GM18499 (cell line): ENCODE measurements around the gene ADH6.
"Not testable (repeated sequence)": the region's sequence is repeated elsewhere in the genome, so short reads cannot be mapped to it uniquely, and the experiment has no call there.

Experiments used
- ATAC-seq: cut with Tn5 transposase; IDR thresholded peaks from one replicate; pipeline ENCODE4 v1.9.1; 2021; ENCODE audit warnings: moderate number of reproducible peaks; ENCODE audit not compliant: insufficient read depth, unreplicated experiment

The ADH6 gene

DNA sequence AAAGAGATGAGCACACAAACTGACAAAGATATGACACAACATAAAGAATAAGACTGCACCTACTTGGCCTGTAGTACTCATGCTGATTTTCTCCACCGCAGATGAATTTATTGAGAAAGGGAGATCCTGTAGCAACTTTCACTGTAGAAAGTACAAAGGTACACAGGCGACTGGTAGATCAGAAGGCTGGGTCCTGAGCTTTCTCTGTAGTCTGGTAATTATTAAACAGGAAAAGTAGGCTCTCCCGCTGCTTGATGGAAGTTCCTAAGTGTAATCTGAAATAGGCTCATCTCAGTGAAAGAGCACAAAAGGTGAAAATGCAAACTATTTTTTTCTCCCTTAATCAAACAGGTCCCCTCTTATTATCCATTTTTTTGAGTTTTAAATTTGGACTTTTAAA is at the start of gene ADH6:
TSS of gene ADH6 (minus strand) at position 175 of the 400 bp plus-strand sequence. CDS start at position 81, 94 bp downstream.
- ATAC-seq, result no peak

DNA sequence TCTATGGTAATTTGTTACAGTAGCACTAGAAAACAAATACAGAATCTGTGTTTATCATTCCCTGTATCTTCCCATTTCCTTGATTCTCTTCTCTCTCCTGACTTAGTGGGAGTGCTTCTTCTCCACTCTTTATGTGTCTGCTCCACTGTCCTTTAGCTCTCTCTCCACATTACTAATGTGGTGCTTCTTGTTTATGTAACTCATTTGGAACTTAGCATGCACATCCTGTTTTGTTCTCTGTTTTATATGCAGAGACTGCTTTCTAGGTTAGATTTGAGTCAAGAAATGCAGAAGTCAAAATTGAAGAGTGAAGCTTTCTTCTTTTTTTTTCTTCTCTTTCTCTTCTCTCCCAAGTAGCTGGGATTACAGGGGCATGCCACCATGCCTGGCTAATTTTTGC is 45.9 kb upstream of the ADH6 start:
- ATAC-seq, result no peak

DNA sequence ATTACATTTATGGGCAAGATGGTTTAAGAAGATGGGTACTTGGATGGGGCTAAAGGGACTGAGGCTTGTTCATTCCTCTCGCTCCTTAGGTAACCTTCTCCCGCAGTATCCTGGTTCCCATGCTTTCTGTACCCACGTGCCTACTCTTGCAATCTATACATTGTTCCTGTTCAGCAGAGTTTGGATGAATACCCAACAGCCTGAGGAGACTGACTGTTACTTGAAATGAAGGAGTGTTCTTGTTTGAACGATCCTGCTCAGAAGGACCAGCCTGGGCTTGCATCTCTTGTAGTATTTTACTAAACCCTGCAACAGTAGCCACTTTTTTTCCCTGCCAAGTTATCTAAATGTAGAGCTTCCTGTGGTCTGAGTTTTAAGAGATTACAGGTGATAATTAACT is 33.7 kb upstream of the ADH6 start:
- no peak for ATAC-seq

DNA sequence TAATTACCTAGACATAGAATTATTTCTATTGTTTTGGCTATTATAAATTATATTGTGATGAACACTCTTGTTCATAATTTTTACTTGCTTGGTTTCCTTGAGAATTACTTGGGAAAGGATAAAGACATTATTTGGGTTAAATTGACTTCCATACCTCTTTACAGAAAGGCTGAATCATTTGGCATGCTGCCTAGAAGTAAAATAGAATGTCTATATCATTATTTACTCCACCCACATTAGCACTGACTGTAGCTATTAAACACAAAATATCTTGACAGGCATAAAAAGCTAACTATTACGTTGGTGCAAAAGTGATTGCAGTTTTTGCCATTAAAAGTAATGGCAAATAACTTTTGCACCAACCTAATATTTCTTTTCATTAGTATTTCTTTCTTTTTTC is 29.7 kb upstream of the ADH6 start:
- no peak for ATAC-seq

DNA sequence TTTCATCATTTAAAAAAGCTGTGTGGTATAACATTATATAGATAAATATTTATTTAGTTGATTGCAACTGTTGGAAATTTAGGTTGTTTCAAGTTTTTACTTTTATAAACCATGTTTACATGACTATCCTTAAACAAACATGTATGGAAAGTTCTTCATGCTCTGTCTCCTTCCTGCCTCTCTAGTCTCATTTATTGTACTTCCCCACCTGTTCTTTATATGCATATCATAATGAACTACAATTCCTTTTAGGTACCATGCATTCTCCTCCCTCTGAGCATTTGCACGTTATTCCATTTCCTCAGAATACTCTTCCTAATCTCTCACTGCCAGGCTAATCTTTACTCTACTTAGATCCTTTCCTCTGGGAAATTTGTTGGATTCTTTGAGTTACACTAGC is 16.9 kb upstream of the ADH6 start:
- no peak for ATAC-seq

DNA sequence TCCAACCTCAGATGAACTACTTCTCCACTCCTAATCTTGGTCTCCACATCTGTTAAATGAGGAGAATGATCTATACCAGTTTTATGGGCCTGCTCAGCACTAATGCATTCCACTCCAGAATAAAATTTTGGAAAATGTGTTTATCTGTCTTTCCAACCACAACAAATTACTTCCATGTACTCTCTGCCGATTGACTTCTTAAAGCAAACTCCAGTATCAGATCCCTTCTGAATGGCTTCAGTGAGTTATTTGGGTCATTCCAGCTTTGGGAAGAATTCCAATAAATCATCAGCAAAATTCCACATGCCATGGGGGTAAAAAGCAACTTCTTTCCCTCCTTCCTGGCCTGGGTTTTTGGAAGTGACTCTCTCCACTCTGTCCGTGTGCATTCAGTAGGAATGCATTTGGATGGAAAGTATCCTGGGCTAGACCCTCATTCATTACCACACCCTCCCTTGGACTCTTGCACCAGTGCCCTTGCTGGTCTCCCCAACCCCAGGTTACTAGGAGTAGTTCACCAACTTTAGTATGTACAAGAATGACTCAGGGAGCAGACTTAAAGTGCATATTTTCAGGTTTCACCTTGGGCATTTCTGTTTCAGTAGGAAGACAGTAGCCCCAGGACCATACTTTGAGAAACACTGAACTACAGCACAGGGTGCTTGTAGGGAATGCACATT is 15.4 kb upstream of the ADH6 start:
- no peak for ATAC-seq

DNA sequence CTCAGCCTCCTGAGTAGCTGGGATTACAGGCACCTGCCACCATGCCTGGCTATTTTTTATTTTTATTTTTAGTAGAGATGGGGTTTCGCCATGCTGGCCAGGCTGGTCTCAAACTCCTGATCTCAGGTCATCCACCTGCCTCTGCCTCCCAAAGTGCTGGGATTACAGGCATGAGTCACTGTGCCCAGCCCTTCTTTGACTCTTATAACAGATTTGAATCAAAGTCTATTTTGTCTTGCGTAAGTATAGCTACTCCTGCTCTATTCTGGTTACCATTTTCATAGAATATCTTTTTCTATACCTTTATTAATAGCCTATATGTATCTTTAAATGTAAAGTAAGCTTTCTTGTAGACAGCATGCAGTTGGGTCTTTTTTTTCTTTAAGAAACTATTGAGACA is 14.4 kb upstream of the ADH6 start:
- not testable (repeated sequence) for ATAC-seq

DNA sequence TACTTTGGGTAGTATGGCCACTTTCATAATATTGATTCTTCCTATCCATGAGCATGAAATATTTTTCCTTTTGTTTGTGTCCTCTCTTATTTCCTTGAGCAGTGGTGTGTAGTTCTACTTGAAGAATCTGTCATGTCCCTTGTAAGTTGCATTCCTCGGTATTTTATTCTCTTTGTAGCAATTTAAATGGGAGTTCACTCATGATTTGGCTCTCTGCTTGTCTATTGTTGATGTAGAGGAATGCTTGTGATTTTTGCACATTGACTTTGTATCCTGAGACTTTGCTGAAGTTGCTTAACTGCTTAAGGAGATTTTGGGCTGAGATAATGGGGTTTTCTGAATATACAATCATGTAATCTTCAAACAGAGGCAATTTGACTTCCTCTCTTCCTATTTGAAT is 9.7 kb upstream of the ADH6 start:
- not testable (repeated sequence) for ATAC-seq

DNA sequence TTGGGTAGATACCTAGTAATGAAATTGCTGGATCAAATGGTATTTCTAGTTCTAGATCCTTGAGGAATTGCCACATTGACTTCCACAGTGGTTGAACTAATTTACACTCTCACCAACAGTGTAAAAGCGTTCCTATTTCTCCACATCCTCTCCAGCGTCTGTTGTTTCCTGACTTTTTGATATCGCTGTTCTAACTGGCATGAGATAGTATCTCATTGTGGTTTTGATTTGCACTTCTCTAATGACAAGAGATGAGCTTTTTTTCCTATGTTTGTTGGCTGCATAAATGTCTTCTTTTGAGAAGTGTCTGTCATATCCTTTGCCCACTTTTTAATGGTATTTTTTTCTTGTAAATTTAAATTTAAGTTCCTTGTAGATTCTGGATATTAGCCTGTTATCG is 8.6 kb upstream of the ADH6 start:
- not testable (repeated sequence) for ATAC-seq

DNA sequence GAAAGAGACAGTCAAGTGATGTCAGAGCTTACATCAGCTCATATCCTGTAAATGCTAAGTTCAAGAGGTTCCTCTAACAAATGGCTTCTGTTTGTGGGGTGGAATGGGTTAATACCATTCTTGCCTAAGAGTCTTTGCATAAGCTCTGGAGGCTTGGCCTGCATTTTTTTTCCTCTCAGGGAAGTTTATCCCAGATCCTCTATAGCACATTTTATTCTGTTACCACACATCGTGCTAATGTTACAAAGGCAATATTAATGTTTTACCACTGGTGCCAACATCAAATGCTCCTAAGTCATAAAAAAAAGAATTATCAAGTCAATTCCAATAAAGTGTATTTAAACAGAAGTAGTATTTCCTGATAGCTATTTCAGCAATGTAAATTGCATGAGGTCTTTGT is 2.9 kb upstream of the ADH6 start:
- no peak for ATAC-seq

DNA sequence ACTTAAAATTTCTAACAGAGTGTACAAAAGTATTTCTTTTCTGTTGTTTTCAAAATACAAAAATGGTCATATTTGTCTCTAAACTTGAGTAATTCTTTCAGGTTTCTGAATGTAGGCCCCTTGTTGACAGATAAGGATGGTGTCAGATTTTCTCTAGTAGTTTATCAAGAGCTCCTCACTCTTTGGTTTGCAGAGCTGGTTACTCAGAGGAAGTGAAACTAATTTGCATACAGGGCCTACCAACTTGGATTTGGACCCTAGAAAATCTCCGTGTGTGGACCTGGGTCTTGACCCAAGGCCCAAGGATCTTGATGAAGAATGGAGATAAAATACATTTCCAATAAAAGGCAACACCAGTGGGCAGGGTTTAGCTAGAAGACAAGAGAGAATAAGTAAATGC is 433 bp upstream of the ADH6 start:
- no peak for ATAC-seq

DNA sequence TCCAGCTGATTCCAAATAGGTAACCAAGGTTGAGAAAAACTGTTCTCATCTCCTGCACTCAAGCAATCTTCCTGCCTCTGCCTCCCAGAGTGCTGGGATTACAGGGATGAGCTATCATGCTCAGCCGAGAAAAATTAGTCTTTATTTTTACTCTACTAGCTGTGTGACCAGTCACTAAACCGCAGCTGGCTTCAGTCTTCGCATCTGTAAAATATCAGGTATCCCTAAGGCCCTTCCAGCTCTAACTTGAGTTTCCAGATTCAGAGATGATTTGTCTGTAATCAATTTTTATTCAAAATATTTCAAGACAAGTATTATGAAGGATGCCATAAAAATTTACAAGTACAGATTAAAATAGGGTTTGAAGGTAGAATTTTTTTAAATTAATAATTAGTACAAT is 3.5 kb downstream of the ADH6 start:
- ATAC-seq, result no peak

DNA sequence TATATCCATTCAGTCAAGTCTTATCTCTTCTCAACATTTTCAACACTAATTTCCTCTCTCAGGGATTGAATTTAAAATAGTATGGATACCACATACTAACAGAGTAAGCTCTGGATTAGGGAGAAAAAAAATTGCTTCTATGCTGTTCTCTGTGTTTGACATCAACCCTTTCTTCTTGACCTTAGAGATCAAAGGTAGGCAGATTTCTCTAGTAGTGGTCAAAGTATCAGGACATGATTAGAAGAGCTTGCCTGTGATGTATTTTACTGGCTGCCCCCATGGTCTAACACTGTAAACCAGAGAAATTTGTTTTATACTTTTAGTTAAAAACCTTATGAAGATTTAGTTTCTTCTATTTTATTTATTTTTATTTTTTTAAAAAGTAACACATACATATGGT is 8.3 kb downstream of the ADH6 start:
- ATAC-seq, result no peak

DNA sequence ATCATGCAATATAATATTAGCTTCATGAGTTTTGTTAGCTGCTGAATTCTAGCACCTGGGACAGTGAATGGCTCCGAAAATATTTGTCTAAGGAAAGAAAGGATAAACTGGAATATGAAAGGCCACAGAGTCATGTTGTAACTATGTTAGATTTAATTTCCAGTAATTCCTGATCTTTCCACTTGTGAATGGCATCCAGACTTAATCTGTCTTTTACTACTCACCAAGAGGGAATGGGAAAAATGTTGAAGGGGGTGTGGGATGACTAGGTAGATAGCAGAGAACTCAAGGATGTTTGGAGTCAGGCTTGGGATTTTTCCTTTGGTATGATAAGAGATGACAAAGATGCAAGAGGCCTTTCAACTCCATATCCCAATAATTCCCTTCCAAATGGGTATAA is 9.4 kb downstream of the ADH6 start:
- ATAC-seq, result no peak

DNA sequence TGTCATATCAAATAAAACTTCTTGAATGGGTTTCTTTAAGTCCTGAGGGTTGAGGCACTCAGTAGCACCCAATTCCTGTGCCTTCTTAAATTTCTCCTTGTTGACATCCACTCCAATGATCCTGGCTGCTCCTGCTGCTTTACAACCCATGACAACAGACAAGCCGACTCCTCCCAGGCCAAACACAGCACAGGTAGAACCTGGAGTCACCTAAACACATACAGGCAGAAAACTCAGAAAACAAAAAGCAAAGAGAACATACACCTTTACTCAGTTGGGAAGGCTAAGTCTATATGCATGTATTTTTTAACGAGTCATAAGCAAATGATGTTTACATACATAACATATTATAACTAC is 10.3 kb downstream of the ADH6 start:
- ATAC-seq, result no peak

DNA sequence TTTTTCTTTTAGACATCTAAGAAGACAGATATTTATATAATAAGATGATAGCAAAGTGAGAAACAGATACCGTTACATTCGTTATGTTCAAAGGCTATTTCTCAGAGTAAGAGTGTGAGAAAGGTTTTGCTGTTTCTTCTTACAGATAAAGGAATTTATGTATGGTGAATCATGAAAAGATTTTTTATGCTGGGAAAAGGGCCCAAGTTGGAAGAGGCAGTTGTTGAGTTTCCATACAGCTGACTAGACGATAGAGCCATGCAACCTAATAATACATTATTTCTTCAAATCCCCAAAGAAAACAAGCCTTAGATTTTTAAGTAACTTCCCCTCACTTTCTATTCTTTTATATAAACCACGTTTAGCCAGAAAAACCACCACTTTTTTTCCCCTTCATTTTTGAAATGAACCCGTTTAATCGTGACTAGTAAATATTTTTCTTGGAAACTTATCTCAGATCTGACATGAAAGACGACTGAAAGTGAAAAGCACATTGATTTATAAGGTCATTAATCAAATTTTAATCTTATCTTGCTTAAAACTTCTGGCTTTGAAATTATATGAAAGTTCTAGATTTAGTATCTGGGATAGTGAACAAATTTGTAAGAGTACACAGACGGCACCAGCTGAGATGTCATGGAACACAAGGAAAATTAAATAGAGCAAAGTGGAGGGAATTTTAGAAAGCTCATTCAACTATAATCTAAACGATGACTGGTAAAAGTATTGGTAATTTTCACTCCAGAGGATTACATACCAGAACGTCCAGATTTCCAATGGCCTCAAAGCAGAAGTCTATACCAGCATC is 10.9 kb downstream of the ADH6 start:
- ATAC-seq, result no peak

DNA sequence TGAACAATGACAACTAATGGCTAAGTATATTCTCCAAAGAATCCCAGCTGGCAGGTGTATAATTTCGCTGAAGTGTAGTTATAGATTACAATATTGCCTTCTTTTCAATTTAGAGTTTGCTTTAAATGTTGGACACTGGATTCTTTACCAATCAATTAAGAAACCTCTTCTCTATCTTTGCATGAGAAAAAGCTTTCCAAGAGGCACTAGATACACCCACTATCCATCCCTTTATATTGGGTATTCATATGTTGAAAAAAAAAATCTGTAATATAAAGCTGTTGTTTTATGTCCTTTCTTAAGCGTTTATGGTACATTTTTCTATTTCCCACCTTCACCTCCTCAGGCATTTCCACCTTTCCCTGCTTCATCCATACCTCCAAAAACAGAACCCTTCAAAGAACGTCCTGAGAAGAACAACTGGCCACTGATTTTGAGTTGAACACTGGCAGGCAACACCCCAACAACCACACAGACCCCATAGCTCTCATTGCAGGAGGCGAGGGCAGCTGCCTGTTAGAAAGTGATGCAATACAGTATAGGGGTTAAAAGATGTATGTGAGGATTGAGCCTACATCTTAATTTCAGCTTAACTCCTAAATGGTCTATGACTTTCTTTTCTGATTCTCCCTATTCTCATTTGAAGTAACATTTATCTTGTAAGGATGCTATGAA is 11.8 kb downstream of the ADH6 start:
- no peak for ATAC-seq

DNA sequence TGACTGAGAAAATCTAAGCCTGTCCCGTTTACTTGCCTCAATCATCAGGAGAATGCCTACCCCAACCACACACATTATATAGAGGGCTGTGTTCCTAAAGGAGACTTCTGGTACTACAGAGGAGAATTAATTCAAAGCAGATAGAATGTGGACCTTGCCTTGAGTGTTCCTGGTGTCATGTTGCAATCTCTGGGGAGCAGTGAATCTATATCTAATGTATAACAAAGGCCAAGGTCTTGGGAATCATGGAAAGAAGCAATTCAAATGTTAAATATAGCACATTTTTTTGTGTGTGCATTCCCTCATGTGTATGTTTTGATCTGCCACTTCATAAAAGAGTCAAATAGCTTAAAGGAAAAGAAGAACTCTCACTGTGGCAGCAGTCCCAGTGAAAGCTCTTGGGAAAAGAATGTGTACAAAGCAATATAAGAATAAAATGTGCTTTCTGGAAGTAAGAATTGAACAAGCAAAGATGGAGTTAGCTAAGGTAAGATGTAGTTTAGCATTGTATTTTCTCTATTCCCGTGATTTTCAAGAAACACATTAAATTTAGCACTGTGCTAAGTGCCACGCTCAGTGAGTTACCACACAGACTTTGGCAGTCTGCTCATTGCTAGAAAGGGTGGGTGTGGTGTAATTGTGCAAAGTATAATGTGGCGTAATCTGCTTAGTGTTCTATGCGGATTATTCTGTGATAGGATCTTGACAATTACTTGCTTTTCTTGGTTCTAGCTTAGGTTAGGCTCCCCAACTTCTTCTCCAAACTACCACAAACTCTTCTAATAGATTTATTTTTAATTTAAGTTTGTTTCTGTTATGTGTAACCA is 13.7 kb downstream of the ADH6 start:
- no peak for ATAC-seq

DNA sequence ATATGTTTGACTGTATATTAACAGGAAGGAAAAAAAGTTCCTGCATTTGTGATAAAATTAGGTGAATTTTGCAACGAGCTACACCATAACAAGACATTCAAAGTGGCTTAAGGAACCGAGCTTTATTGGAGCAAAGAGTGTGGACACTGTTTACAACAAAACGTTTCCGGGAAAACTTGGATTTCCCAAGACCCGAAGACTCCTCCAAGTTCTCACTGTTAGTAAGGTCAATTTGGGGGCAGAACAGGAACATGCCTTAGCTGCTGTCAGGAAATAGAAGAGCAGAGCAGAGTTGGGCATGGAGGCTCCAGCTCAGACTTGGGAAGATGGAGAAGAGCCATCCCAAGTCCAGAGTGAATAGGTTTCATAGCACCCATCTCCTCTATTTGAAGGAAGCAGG is 16.5 kb downstream of the ADH6 start:
- ATAC-seq, result no peak

DNA sequence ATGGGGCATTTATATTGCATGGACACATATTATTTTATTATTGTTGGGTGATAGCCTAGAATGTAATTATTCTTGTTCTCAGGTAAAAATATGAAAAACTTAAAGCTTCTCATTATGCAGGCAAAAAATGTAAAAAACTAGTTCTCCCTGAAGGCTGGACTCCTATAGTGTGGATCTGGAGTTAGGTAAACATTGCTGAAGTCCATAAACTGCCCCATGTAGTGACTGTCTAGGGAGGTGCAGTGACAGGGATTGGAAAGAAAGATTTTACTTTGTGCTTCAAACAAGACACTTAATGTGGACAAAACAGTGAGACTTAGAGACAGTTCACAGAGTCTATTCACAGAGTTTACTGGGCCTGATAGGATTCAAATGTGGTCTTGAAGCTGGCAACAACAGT is 17.0 kb downstream of the ADH6 start:
- no peak for ATAC-seq

DNA sequence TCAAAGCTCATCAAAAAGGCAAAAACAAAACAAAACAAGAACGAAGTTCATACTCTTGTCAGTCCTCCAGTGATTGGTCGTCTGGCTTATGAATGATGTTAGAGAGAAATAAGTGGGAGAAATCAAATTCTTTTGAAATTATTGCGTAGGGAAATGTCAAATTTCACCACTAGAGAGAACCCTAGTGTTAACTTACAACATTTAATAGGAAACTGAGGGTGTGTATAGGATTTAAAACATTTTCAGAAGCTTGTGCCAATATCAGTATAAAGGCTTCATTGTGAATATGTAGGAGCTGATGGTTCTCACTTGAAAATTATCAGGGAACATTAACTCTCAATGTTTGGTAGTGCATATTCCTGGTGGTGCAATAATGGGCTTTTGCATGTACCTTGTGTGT is 17.4 kb downstream of the ADH6 start:
- ATAC-seq, result no peak
